NCI-H2227 (cell line): Measurements from ENCODE around the gene ARHGAP26.

Source experiments
- DNase-seq: peaks from one replicate; lab custom pipeline; 2025; ENCODE audit not compliant: unreplicated experiment; lab: John Stamatoyannopoulos, UW

The ARHGAP26 gene

GRCh38 chr5:142900927-142901326 is 130.8 kb downstream of the ARHGAP26 start:
- no peak for DNase-seq

GRCh38 chr5:142901476-142902185 is 131.5 kb downstream of the ARHGAP26 start:
- DNase-seq: peak; percentile 36

- DNase-seq: no peak
These were observed 132.2 kb downstream of the ARHGAP26 start for GRCh38 chr5:142902186-142902965.

GRCh38 chr5:142904416-142904815 is 134.2 kb downstream of the ARHGAP26 start:
- DNase-seq: no peak

- no peak for DNase-seq
These were observed 135.2 kb downstream of the ARHGAP26 start for GRCh38 chr5:142905348-142905747.

- DNase-seq: no peak
These were observed 136.9 kb downstream of the ARHGAP26 start for GRCh38 chr5:142906863-142907671.

- no peak for DNase-seq
These were observed 138.5 kb downstream of the ARHGAP26 start for GRCh38 chr5:142908659-142909058.

- DNase-seq: no peak
These were observed 140.0 kb downstream of the ARHGAP26 start for GRCh38 chr5:142910128-142910527.

GRCh38 chr5:142911170-142911569 is 141.0 kb downstream of the ARHGAP26 start:
- no peak for DNase-seq

GRCh38 chr5:142911775-142912174 is 141.6 kb downstream of the ARHGAP26 start:
- no peak for DNase-seq

- DNase-seq: no peak
These were observed 143.7 kb downstream of the ARHGAP26 start for GRCh38 chr5:142913728-142914338.

GRCh38 chr5:142915038-142915437 is 144.9 kb downstream of the ARHGAP26 start:
- no peak for DNase-seq

GRCh38 chr5:142915813-142916424 is 145.7 kb downstream of the ARHGAP26 start:
- peak; percentile 48 for DNase-seq

GRCh38 chr5:142918959-142919635 is 148.9 kb downstream of the ARHGAP26 start:
- DNase-seq: no peak

- DNase-seq: no peak
These were observed 150.9 kb downstream of the ARHGAP26 start for GRCh38 chr5:142920849-142921612.

- DNase-seq: peak; percentile 51
These were observed 152.2 kb downstream of the ARHGAP26 start for GRCh38 chr5:142922223-142922952.

GRCh38 chr5:142924135-142924883 is 154.1 kb downstream of the ARHGAP26 start:
- no peak for DNase-seq

GRCh38 chr5:142925795-142926194 is 155.6 kb downstream of the ARHGAP26 start:
- DNase-seq: no peak
